Muscle layer of colon (tissue), 2 donors: ENCODE results near the gene PNMA8C.
"Not testable (repeated sequence)": the region's sequence is repeated elsewhere in the genome, so short reads cannot be mapped to it uniquely, and the experiment has no call there.

Source experiments
- H3K27ac ChIP-seq: one replicate; pipeline ENCODE4 v1.7.0; 2013; ENCODE audit warnings: low read depth, mild to moderate bottlenecking, low read length, moderate library complexity
- H3K27me3 ChIP-seq, 2 donors: one replicate each; pipeline ENCODE4 v1.7.0; 2013; ENCODE audit warnings: low read length in 2 of 2, mild to moderate bottlenecking in 2 of 2; ENCODE audit not compliant: insufficient read depth in 2 of 2, control insufficient read depth in 1 of 2
- H3K36me3 ChIP-seq: one replicate; pipeline ENCODE4 v1.7.0; 2013; ENCODE audit warnings: mild to moderate bottlenecking, low read length; ENCODE audit not compliant: insufficient read depth
- H3K4me1 ChIP-seq: one replicate; pipeline ENCODE4 v1.7.0; 2013; ENCODE audit warnings: mild to moderate bottlenecking, low read length; ENCODE audit not compliant: insufficient read depth
- H3K4me3 ChIP-seq, 2 donors: one replicate each; pipeline ENCODE4 v1.7.0; 2013; ENCODE audit warnings: low read length in 2 of 2, low read depth in 1 of 2, mild to moderate bottlenecking in 1 of 2, moderate library complexity in 1 of 2
- H3K9ac ChIP-seq: one replicate; pipeline ENCODE4 v1.7.0; 2013; ENCODE audit warnings: low read length
- H3K9me3 ChIP-seq: one replicate; pipeline ENCODE4 v1.7.0; 2013; ENCODE audit warnings: mild to moderate bottlenecking, low read length
- donor health status: abdominal sarcoma.
- donor health status: Adenocarcinoma of cecum.

Gene PNMA8C

GRCh38 chr19:46410205-46411087, 18.3 kb downstream of the PNMA8C start:
- peaks cover 28 to 69% of the 10 kb centered on the region in 2 donors for H3K27me3 ChIP-seq
- peaks cover 10% of the 10 kb centered on the region for H3K4me1 ChIP-seq

GRCh38 chr19:46409191-46409590, 19.5 kb downstream of the PNMA8C start:
- peaks cover 26 to 80% of the 10 kb centered on the region in 2 donors for H3K27me3 ChIP-seq
- no peaks in the 10 kb centered on the region for H3K36me3 ChIP-seq
- H3K9me3 ChIP-seq = no peaks in the 10 kb centered on the region
- H3K9ac ChIP-seq = no peak overlapping the region
- H3K4me1 ChIP-seq = peaks cover 13% of the 10 kb centered on the region
- no peak overlapping the region for H3K4me3 ChIP-seq
- no peak overlapping the region for H3K27ac ChIP-seq

More at GRCh38 chr19:46410205-46411087, 18.3 kb downstream of the PNMA8C start:
- no peaks in the 10 kb centered on the region for H3K9me3 ChIP-seq
- no peak overlapping the region for H3K27ac ChIP-seq
- no peak overlapping the region for H3K4me3 ChIP-seq
- no peak overlapping the region for H3K9ac ChIP-seq
- H3K36me3 ChIP-seq = no peaks in the 10 kb centered on the region

GRCh38 chr19:46408664-46409039, 20.1 kb downstream of the PNMA8C start:
- Histone ChIP-seq H3K27ac (no peak overlapping the region), H3K9ac (no peak overlapping the region)

GRCh38 chr19:46407856-46408663, 20.7 kb downstream of the PNMA8C start:
- Histone ChIP-seq H3K4me3 (no peak overlapping the region), H3K36me3 (no peaks in the 10 kb centered on the region), H3K9ac (no peak overlapping the region), H3K9me3 (no peaks in the 10 kb centered on the region), H3K27me3 (peaks cover 16 to 77% of the 10 kb centered on the region in 2 donors), H3K27ac (no peak overlapping the region), H3K4me1 (peaks cover 16% of the 10 kb centered on the region)

More at GRCh38 chr19:46408664-46409039, 20.1 kb downstream of the PNMA8C start:
- Histone ChIP-seq H3K9me3 (no peaks in the 10 kb centered on the region), H3K4me1 (peaks cover 16% of the 10 kb centered on the region), H3K27me3 (peaks cover 21 to 82% of the 10 kb centered on the region in 2 donors), H3K36me3 (no peaks in the 10 kb centered on the region), H3K4me3 (no peak overlapping the region)

- Histone ChIP-seq H3K27me3 (peaks cover 16 to 70% of the 10 kb centered on the region in 2 donors), H3K9ac (no peak overlapping the region), H3K9me3 (no peaks in the 10 kb centered on the region), H3K36me3 (no peaks in the 10 kb centered on the region), H3K4me1 (peaks cover 16% of the 10 kb centered on the region), H3K27ac (no peak overlapping the region), H3K4me3 (no peak overlapping the region)
Observed at GRCh38 chr19:46406976-46407375, 21.8 kb downstream of the PNMA8C start.

GRCh38 chr19:46404753-46405468, 23.8 kb downstream of the PNMA8C start:
- Histone ChIP-seq H3K9me3 (no peaks in the 10 kb centered on the region), H3K4me1 (peaks cover 7% of the 10 kb centered on the region), H3K9ac (no peak overlapping the region), H3K27me3 (peaks cover 9 to 52% of the 10 kb centered on the region in 2 donors), H3K27ac (no peak overlapping the region), H3K4me3 (peak overlapping the region in 1 of 2 donors; percentile 43), H3K36me3 (no peaks in the 10 kb centered on the region)

- Histone ChIP-seq H3K36me3 (no peaks in the 10 kb centered on the region), H3K9me3 (no peaks in the 10 kb centered on the region), H3K4me1 (peaks cover 7% of the 10 kb centered on the region), H3K4me3 (peak overlapping the region; percentile 38 to 43), H3K27me3 (peaks cover 9 to 52% of the 10 kb centered on the region in 2 donors), H3K9ac (no peak overlapping the region), H3K27ac (peak overlapping the region; percentile 52)
Observed at GRCh38 chr19:46404055-46404752, 24.5 kb downstream of the PNMA8C start.

- Histone ChIP-seq H3K9ac (no peak overlapping the region), H3K27ac (no peak overlapping the region)
Observed at GRCh38 chr19:46402725-46403124, 26.0 kb downstream of the PNMA8C start.

GRCh38 chr19:46397801-46398479, 30.8 kb downstream of the PNMA8C start:
- H3K27me3 ChIP-seq, H3K4me1 ChIP-seq, H3K27ac ChIP-seq: not testable (repeated sequence)

More at GRCh38 chr19:46402725-46403124, 26.0 kb downstream of the PNMA8C start:
- no peak overlapping the region for H3K4me3 ChIP-seq
- no peaks in the 10 kb centered on the region for H3K9me3 ChIP-seq
- no peaks in the 10 kb centered on the region for H3K36me3 ChIP-seq
- H3K4me1 ChIP-seq = peaks cover 7% of the 10 kb centered on the region
- peaks cover 9 to 43% of the 10 kb centered on the region in 2 donors for H3K27me3 ChIP-seq

GRCh38 chr19:46394402-46394797, 34.3 kb downstream of the PNMA8C start:
- Histone ChIP-seq H3K27me3 (no peaks in the 10 kb centered on the region), H3K4me3 (no peak overlapping the region), H3K36me3 (peaks cover 21% of the 10 kb centered on the region), H3K9me3 (no peaks in the 10 kb centered on the region), H3K27ac (no peak overlapping the region), H3K4me1 (no peaks in the 10 kb centered on the region), H3K9ac (no peak overlapping the region)

More at GRCh38 chr19:46397801-46398479, 30.8 kb downstream of the PNMA8C start:
- not testable (repeated sequence) for H3K4me3 ChIP-seq, H3K36me3 ChIP-seq, H3K9me3 ChIP-seq, H3K9ac ChIP-seq
